ENCODE measurements around the gene DUS1L.

Gene DUS1L

GRCh38 chr17:82065638-82066303, at the start of gene DUS1L:
DUS1L (minus strand) TSS chr17:82065804; CDS start chr17:82065059, 745 bp downstream.
- peak; percentile 40 for DNase-seq

GRCh38 chr17:82114872-82115271, 49.3 kb upstream of the DUS1L start:
- no peak for DNase-seq

- DNase-seq: no peak
Observed at GRCh38 chr17:82114447-82114846, 48.8 kb upstream of the DUS1L start.

GRCh38 chr17:82113941-82114340, 48.3 kb upstream of the DUS1L start:
- no peak for DNase-seq

GRCh38 chr17:82113422-82113821, 47.8 kb upstream of the DUS1L start:
- DNase-seq: no peak

DNA sequence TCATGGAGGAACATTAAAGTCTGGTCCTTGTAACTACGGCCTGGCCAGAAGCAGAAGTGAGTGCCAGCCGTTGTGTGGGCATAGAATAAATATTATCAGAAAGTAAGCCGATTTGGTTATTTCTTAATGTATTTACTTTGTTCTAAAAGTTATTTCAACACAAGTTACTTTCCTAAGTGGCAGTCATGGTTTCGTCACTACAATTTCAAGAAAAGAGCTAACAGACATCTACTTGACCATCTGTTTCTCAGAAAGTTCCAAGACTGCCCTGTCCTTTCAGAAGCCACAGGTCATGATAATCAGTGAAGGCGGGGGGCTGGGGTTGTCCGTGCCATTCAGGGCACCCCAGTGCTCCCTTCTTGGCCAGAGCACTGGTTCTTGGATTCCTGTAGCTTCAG, 47.3 kb upstream of the DUS1L start:
- no peak for DNase-seq

- DNase-seq: no peak
Observed at GRCh38 chr17:82112181-82112913, 46.7 kb upstream of the DUS1L start.

DNA sequence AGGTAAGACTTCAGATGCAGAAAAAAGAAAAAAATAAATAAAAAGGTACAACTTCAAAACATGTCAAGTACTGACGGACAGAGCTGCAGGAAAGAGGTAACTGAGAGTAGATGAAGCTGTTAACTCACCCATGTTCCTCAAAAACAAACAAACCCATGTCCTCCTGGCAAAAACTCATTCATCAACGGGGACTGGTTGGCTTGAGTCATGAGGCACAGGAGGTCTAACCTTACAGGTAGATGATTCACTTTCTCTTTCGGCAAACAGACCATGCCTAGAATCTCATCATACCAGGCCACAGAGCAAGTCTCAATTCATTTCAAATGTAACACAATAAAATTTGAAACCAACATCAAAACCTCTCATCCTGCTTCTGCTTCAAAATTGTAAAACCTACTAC, 44.7 kb upstream of the DUS1L start:
- no peak for DNase-seq

GRCh38 chr17:82108961-82109475, 43.4 kb upstream of the DUS1L start:
- DNase-seq: no peak

DNA sequence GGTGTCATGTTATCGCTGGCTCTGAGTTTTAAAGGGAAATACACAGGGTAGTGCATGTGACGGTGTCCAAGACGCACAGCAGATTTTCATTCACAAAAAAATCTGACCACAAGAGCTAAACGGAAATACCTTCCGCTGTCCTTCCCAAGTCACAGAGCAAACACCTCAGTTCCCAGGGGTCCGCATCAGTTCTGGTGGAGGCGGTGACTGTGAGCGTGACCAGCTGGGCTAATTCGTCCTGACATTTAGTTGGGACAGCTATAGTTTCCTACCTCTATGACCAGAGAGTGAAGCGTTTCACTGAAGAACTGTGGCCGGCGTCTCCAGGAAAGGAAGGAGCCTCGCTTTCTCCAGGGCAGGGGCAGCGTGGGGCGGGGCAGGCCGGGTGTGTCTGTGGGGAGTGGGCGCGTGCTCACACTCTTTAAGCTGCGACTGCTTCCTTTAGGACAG, 42.9 kb upstream of the DUS1L start:
- no peak for DNase-seq

DNA sequence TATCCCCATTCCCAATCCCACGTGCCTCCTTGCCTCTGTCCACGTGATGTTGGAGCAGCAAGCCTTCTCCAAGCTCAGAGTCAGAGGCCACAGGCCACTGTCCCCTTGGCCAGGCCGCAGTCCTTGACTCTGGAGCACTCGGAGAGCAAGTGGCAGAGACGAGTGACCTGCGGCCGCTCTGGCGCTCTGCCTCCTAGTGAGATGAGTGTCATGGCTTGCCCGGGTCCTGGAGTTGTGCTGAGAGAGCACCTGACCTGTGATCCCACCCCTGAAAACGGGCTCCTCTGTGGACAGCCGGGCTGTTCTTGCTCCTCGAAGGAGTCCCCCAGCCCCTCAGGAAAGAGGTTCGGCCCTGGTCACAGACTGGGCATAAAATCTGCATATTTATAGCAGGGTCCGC, 42.4 kb upstream of the DUS1L start:
- DNase-seq: no peak

- DNase-seq: no peak
Observed at GRCh38 chr17:82107341-82107860, 41.8 kb upstream of the DUS1L start.

GRCh38 chr17:82106688-82107305, 41.2 kb upstream of the DUS1L start:
- DNase-seq: no peak

GRCh38 chr17:82105882-82106687, 40.5 kb upstream of the DUS1L start:
- DNase-seq: peak; percentile 70

DNA sequence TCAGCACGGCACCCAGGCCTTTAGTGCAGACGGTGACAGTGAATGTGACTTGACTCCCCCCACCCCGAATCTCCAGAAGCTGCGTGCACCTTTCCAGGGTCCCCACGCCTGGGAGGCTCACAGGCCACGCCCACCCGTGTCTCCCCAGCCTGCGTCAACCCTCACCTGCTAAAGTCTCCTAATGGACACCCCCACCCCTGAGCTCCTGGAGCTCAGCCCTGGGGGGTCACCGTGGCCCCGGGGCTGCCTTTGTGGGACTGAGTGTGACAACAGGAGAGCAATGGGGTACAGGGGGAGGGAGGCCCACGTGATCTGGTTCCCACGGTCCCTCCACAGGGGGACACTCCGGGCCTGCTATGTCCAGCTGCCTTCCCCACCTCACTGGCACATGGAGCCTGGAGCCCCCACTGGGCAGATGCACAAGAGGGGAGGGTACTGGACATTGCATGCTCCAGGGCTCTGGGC, 39.8 kb upstream of the DUS1L start:
- DNase-seq: no peak

GRCh38 chr17:82104797-82105416, 39.3 kb upstream of the DUS1L start:
- DNase-seq: no peak

DNA sequence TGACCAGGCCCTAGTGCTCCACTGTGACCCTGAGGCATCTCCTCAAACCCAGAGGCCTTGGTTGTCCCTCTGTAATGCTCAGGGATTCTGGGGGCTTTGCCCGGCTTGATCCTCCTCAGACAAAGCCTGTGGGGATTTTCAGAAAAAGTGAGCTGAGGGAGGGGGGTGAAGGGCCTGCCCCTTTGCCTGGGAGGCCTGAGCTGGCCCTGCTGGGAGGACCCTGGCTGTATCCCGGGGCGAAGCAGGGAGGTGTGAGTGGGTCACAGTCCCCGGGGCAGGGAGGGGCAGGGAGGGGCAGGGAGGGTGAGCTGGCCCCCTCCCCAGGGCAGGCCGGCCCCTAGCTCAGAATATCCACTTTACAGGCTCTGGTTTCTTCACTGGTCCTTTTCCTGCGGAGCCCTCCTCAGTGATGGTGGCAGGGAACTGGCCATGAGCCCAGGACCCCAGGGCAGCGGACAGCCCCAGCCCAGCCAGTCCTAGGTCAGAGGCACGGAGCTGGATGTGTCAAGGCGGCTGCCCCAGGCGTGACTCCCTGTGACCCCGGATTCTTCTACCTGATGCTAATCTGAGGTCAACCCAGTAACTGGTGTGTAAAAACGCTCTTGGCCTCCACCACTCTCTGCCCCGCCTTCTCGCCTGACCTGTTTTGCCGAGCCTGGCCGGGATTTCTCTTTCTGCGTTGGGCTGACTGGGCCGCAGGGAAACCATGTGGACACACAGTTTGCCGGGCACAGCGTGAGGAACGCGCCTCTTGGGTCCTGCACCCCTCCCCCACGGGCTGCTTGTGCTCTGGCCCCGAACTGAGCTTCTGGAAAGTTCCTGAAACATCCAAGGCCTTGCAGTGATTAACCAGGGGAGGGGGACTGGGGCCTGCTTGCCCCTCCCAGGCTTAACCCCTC, 38.2 kb upstream of the DUS1L start:
- no peak for DNase-seq

DNA sequence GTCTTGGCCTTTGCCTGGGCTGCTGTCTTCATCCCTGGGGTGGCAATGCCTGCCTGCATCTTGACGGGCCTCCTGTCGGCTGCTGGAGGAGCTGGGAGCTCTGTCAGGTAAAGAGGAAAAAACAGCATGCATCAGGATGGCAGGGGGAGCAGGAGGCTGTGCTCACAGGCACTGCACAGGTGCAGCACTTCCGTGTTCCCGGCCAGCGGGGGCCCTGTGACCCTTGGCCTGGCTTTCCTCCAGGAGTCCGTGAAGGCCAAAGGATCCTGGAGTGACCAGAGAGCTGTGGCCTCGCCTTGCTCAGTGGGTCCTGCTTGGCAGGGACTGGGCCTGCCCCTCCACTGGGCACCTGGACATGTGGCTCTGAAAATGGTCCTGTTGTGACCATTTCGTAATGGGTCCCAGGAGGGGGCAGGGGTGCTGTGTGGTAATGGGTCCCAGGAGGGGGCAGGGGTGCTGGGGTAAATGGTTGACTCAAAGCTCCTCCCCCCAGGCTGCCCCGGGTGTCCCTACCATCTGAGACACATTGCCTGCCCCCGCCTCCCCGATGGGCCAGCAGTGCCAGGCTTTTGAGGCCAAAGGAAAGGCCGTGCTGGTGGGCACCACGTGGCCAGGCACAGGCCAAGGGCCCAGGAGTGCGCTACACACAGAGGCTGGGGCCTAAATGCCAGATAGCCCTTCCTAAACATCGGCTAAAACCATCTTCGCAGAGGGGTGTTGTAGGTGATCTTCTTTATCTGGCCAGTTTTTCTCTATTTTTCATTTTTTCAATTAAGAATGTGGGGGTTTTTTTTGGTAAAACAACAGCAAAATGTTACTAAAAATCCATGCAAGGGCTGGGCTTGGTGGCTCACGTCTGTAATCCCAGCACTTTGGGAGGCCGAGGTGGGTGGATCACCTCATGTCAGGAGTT, 36.4 kb upstream of the DUS1L start:
- no peak for DNase-seq

- DNase-seq: no peak
Observed at GRCh38 chr17:82101301-82101715, 35.7 kb upstream of the DUS1L start.
